GM21825 (cell line): ENCODE results near the gene SFR1.
"Not testable (repeated sequence)": the region's sequence is repeated elsewhere in the genome, so short reads cannot be mapped to it uniquely, and the experiment has no call there.

Source experiments
- ATAC-seq: cut with Tn5 transposase; IDR thresholded peaks from one replicate; pipeline ENCODE4 v1.9.1; 2021; ENCODE audit warnings: mild to moderate bottlenecking, moderate library complexity; ENCODE audit not compliant: unreplicated experiment

Gene SFR1

GRCh38 chr10:104170610-104171254, 48.8 kb downstream of the SFR1 start:
- ATAC-seq, result no peak

GRCh38 chr10:104174136-104174535, 52.2 kb downstream of the SFR1 start:
- ATAC-seq, result not testable (repeated sequence)
